ENCODE data around the gene RBM20.

The RBM20 gene

DNA sequence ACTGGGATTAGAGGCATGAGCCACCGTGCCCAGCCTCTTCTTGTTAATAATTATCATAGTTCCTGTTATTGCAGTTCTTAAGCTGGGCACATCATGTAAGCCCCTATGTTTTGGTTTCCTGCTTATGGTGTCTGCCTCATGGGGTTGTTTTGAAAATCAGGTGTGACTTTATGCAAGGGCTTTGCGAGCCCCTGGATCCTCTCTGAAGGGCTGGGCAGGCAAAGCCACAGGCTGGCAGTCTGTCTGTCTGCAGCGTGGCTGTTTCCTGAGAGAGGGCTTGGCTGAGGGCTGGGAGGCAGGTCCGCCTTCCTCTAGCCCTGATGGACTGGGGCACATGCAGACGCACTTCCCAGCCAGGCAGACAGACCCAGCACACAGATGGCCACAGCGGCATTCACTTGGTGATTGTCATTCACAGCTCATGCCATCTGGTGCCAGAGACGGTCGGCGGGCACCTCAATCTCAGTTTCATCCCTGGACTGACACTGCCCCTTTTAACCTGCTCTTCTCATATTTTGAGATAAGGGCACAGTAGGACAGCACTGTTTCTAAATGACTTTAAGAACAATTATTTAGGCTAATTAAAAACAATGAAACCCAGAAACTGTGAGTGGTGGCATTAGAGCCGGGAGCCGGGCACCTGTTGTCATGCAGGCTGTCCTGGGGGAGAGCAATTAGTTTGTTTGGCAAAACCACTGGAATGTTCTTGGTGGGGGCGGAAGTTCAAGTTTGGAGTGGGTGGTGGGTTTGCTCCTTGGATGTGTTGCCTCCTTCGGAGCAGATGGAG is 35.5 kb downstream of the RBM20 start:
- Histone ChIP-seq H3K4me2 (no peak overlapping the region), H3K27me3 (no peaks in the 10 kb centered on the region), H3K9me3 (replicated peaks in 1 of 11) (no peaks in the 10 kb centered on the region), H3K27ac (no peak overlapping the region), H3K4me1 (peaks cover 0 to 7% (median 0%) of the 10 kb centered on the region in 10 experiments; a peak in 3 of 20 replicates), H3K4me3 (no peak overlapping the region), H3K36me3 (no peaks in the 10 kb centered on the region), H4K20me1 (no peaks in the 10 kb centered on the region), H3K9ac (no peak overlapping the region)
- TF ChIP-seq Cebpa-rat (IDR thresholded peaks at IDR 0.05), result no peak

DNA sequence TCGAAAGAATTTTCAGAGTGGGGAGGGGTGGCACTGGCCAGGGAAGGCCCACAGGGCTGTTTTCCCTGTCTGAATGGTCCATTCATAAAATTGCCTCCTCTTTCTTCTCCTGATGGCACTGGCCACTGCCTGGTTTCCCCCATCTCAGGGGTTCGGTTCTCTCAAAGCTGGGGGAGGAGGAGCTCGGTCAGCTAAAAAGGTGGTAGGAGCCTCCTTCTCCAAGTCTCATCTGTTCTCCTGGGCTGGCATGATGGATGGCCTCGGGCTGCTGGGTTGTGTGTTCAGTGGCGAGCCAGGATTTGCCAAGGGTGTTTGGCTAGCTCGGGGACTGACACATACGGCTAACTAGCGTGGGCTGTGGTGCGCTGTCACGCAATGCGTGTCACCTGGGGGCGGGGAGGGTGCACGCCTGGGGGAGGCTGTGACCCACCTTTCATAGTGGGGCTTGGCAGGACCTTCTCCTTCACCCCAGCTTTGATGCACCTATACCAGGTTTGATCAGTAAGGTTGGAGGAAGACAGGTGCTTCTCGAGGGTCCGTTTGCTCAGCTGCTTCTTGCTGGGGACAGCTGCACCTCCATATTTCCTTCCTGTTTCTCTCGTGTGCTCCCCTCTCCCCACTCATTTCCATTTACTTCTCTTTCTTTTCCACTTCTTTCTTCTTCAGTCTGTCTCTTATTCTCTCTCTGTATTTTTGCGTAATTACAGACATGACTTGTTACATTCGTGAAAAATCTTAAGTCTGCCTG is 36.3 kb downstream of the RBM20 start:
- no peak for TF ChIP-seq Cebpa-rat (IDR thresholded peaks at IDR 0.05)
- Histone ChIP-seq H3K4me1 (peaks cover 0 to 7% (median 0%) of the 10 kb centered on the region in 10 experiments; a peak in 3 of 20 replicates), H3K27ac (no peak overlapping the region), H3K9ac (no peak overlapping the region), H3K4me2 (no peak overlapping the region), H3K4me3 (no peak overlapping the region), H3K27me3 (no peaks in the 10 kb centered on the region), H3K9me3 (replicated peaks in 1 of 11) (no peaks in the 10 kb centered on the region), H3K36me3 (no peaks in the 10 kb centered on the region), H4K20me1 (no peaks in the 10 kb centered on the region)

DNA sequence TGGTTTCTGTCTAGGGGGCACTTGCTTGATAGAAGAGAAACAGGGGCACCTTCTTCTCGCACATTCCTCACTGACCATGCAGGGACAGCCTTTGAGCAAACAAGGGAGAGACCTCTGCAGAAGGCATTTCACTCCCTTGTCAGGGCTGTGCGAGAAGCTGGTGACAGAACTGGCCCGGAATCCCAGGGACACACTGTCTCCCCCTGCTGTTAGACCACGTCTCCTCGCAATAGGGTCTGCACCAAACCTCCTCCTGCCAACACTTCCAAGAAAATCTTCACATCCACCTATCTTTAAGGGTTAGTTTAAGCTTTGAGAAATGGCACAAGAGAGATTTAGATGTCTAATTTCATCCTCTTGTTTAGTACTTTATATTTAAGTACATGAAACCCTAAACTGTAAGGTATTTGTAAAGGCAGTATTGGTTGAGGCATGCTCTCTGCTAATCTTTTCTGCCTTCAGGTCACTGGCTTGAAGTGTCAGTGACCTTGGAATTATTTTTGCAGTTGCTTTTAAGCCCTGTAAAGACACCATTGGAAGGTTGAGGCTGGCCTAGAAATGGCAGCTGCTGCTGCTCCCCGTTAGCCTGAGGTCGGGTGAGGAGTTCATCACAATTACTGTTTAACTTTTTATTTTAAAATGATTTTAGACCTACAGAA is 37.0 kb downstream of the RBM20 start:
- H3K36me3 ChIP-seq, result no peaks in the 10 kb centered on the region
- no peak overlapping the region for H3K4me2 ChIP-seq
- no peaks in the 10 kb centered on the region for H3K9me3 ChIP-seq (replicated peaks in 1 of 11)
- no peak overlapping the region for H3K9ac ChIP-seq
- no peak for TF ChIP-seq Cebpa-rat (IDR thresholded peaks at IDR 0.05)
- H3K4me3 ChIP-seq, result no peak overlapping the region
- H3K27me3 ChIP-seq, result no peaks in the 10 kb centered on the region
- no peaks in the 10 kb centered on the region for H4K20me1 ChIP-seq
- peaks cover 0 to 7% (median 0%) of the 10 kb centered on the region in 10 experiments; a peak in 3 of 20 replicates for H3K4me1 ChIP-seq
- no peak overlapping the region for H3K27ac ChIP-seq

DNA sequence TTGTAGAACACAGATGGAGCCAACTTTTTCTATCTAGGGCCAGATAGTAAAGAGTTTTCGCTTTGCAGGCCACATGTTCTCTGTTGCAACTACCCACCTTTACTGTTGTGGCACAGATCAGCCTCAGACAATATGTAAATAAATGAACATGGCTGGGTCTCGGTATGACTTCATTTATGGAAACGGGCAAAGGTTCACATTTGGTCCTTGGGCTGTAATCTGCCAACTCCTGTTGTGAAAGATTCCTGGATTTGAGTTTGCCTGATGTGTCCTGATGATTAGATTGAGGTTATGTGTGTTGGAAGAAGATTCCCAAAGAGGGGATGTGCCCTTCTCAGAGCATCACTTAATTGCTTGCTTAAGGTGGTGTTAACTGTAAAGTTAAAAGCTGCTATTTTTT is 38.2 kb downstream of the RBM20 start:
- Histone ChIP-seq H3K9me3 (replicated peaks in 1 of 11) (no peaks in the 10 kb centered on the region), H3K27ac (no peak overlapping the region), H3K36me3 (no peaks in the 10 kb centered on the region), H3K4me2 (no peak overlapping the region), H3K4me3 (no peak overlapping the region), H3K9ac (no peak overlapping the region), H3K4me1 (peaks cover 0 to 7% (median 0%) of the 10 kb centered on the region in 10 experiments; a peak in 3 of 20 replicates), H4K20me1 (no peaks in the 10 kb centered on the region), H3K27me3 (no peaks in the 10 kb centered on the region)
- TF ChIP-seq Cebpa-rat (IDR thresholded peaks at IDR 0.05), result no peak

DNA sequence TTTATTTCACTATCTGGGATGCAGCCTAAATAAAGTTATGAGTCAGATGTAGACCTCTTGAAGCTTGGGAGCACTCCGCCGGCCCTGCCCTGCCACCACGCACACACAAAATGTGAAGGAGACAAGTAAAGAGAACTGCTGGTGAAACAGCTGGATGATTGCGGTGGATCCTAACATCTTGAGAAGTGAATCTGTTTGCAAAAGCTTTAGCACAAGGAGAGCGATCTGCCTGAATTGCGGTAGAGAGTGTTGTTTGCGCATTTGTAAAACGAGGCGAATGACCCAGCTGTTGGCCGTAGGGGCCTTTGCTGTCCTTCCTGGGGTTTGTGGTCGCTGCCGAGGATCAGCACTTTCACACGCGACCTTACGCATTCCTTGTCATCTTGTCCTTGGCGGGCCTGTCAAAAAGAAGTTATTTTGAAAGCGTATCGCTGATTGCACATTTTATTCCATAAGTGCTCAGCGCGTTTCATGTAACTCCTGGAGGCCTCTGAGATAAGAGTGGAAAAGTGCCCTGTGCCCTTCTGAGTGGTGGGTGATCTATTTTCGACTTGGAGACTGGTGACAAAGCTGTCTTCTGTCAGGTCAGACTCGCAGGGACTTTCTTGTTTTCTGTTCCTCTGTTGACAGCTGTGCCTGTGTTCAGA is 40.8 kb downstream of the RBM20 start:
- no peak overlapping the region for H3K9ac ChIP-seq
- H3K4me1 ChIP-seq, result peaks cover 0 to 7% (median 0%) of the 10 kb centered on the region in 10 experiments; a peak in 3 of 20 replicates
- H3K4me3 ChIP-seq, result no peak overlapping the region
- H3K27me3 ChIP-seq, result no peaks in the 10 kb centered on the region
- H3K36me3 ChIP-seq, result no peaks in the 10 kb centered on the region
- TF ChIP-seq Cebpa-rat (IDR thresholded peaks at IDR 0.05), result no peak
- H3K4me2 ChIP-seq, result no peak overlapping the region
- H4K20me1 ChIP-seq, result no peaks in the 10 kb centered on the region
- H3K27ac ChIP-seq, result no peak overlapping the region
- no peaks in the 10 kb centered on the region for H3K9me3 ChIP-seq (replicated peaks in 1 of 11)

DNA sequence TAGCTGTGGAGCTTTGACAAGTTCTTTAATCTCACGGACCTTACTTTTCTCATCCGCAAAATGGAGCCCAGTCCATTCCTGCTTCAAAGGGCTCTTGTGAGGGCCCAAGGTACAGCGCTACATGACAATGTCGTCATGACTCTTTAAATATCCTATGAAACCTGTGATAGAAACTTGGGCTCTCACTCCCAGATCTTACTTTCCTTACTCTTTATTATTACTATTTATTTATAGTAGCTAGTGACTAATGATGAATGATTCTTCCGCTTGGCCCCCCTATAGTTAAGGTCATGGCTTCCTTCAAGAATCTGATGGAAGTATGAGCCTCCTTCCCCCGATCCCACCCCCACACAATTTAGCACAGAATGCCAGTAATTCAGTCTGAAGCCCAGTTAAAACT is 41.9 kb downstream of the RBM20 start:
- Histone ChIP-seq H3K27ac (no peak overlapping the region), H3K9me3 (replicated peaks in 1 of 11) (no peaks in the 10 kb centered on the region), H3K4me2 (no peak overlapping the region)

DNA sequence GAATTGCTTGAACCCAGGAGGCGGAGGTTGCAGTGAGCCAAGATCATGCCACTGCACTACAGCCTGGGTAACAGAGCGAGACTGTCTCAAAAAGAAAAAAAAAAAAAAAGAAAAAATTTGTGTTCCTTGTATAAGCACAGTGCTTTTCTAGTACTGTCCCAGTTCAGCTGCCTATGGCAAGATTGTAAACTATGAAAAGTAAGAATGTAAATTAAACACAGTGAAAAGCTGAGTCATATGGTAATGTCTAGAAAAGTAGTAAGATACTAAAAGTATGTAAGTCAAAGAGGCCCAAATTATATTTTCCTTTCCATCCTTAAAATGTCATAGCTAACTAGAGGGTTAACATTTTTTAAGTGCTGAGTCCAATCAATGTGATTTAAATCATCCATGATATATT is 42.8 kb downstream of the RBM20 start:
- TF ChIP-seq Cebpa-rat (IDR thresholded peaks at IDR 0.05), result no peak
- no peak overlapping the region for H3K4me3 ChIP-seq
- H3K9ac ChIP-seq, result no peak overlapping the region
- no peaks in the 10 kb centered on the region for H3K4me1 ChIP-seq
- H3K36me3 ChIP-seq, result no peaks in the 10 kb centered on the region
- no peaks in the 10 kb centered on the region for H3K27me3 ChIP-seq
- H3K9me3 ChIP-seq (replicated peaks in 1 of 11), result peaks cover 2 to 8% (median 4%) of the 10 kb centered on the region in 11 experiments; a peak in 19 of 22 replicates
- H4K20me1 ChIP-seq, result no peaks in the 10 kb centered on the region
- no peak overlapping the region for H3K4me2 ChIP-seq
- H3K27ac ChIP-seq, result no peak overlapping the region

More for the DNA sequence above, 41.9 kb downstream of the RBM20 start:
- Histone ChIP-seq H3K9ac (no peak overlapping the region), H3K4me3 (no peak overlapping the region), H3K27me3 (no peaks in the 10 kb centered on the region), H3K4me1 (peaks cover 0 to under 1% (median 0%) of the 10 kb centered on the region in 10 experiments; a peak in 2 of 20 replicates), H3K36me3 (no peaks in the 10 kb centered on the region), H4K20me1 (no peaks in the 10 kb centered on the region)
- TF ChIP-seq Cebpa-rat (IDR thresholded peaks at IDR 0.05), result no peak

DNA sequence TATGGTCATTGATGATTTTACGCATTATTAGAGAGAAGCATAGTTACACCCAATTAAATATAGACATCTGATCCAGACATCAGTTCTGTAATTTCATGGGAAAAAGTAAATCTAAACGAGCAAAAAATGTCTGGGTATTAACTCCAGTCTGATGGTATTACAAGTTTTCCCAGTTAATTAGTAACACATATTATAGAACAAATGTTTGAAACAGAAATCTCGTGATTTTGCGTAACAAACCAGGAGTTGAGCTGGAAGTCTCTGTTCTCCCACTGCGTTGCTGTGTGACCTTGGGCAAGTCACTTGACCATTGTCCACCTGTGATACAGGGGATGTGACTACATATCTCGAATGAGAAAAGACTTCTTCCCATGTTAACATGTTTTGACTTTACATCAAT is 43.3 kb downstream of the RBM20 start:
- Histone ChIP-seq H4K20me1 (no peaks in the 10 kb centered on the region), H3K9ac (no peak overlapping the region), H3K27ac (no peak overlapping the region), H3K27me3 (no peaks in the 10 kb centered on the region), H3K9me3 (replicated peaks in 1 of 11) (peaks cover 6 to 13% (median 8%) of the 10 kb centered on the region in 11 experiments; a peak in 19 of 22 replicates), H3K4me1 (no peaks in the 10 kb centered on the region), H3K4me2 (no peak overlapping the region), H3K4me3 (no peak overlapping the region), H3K36me3 (no peaks in the 10 kb centered on the region)
- TF ChIP-seq Cebpa-rat (IDR thresholded peaks at IDR 0.05), result no peak

DNA sequence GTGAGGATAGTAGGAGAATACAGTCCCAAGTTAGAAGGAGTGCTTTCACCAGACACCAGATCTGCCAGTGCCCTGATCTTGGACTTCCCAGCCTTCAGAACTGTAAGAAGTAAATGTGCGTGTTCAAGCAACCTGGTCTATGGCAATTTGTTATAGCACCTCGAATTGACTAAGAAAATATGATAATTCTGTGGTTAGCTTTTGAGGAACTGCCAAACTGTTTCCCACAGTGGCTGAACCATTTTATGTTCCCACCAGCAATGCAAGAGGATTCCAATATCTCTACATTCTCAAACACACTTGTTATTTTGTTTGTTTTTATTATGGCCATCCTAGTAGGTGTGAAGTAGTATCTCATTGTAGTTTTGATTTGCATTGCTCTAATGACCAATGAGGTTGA is 47.0 kb downstream of the RBM20 start:
- no peaks in the 10 kb centered on the region for H3K36me3 ChIP-seq

More for the DNA sequence above, 47.0 kb downstream of the RBM20 start:
- TF ChIP-seq Cebpa-rat (IDR thresholded peaks at IDR 0.05), result no peak
- Histone ChIP-seq H3K27me3 (no peaks in the 10 kb centered on the region), H4K20me1 (no peaks in the 10 kb centered on the region), H3K9me3 (replicated peaks in 1 of 11) (peaks cover 7 to 31% (median 15%) of the 10 kb centered on the region in 11 experiments; a peak in 20 of 22 replicates), H3K27ac (no peak overlapping the region), H3K9ac (no peak overlapping the region), H3K4me3 (no peak overlapping the region), H3K4me1 (no peaks in the 10 kb centered on the region), H3K4me2 (no peak overlapping the region)
